HG03457 (cell line): ENCODE data around the gene DEFB113.

Source experiments
- ATAC-seq: cut with Tn5 transposase; IDR thresholded peaks from one replicate; pipeline ENCODE4 v1.9.1; 2021; ENCODE audit warnings: moderate number of reproducible peaks; ENCODE audit not compliant: unreplicated experiment

Gene DEFB113

GRCh38 chr6:49937017-49937416 is 32.4 kb downstream of the DEFB113 start:
- ATAC-seq, result no peak

- no peak for ATAC-seq
Measured at GRCh38 chr6:49935387-49935786, 34.0 kb downstream of the DEFB113 start.

- ATAC-seq, result no peak
Measured at GRCh38 chr6:49934770-49935169, 34.7 kb downstream of the DEFB113 start.

- ATAC-seq, result no peak
Measured at GRCh38 chr6:49933526-49933925, 35.9 kb downstream of the DEFB113 start.

- no peak for ATAC-seq
Measured at GRCh38 chr6:49929340-49929739, 40.1 kb downstream of the DEFB113 start.

GRCh38 chr6:49923826-49924225 is 45.6 kb downstream of the DEFB113 start:
- no peak for ATAC-seq

- ATAC-seq, result no peak
Measured at GRCh38 chr6:49919935-49920644, 49.3 kb downstream of the DEFB113 start.

- ATAC-seq, result no peak
Measured at GRCh38 chr6:49919261-49919660, 50.2 kb downstream of the DEFB113 start.

GRCh38 chr6:49918787-49919186 is 50.6 kb downstream of the DEFB113 start:
- ATAC-seq, result no peak
